HEK293 (cell line): ENCODE results near the gene ARL16.

ENCODE experiments used
- HOXC10 ChIP-seq: sonication (generic); formaldehyde crosslinking; IDR thresholded peaks from 2 replicates; pipeline ENCODE4 v1.8.1; 2023; ENCODE audit warnings: mild to moderate bottlenecking, missing genetic modification reagents
- KLF16 ChIP-seq: fragments of 450-650 bp; formaldehyde crosslinking; IDR thresholded peaks from 2 replicates; pipeline ENCODE4 v1.5.1; 2017; ENCODE audit warnings: missing biosample characterization, missing genetic modification characterization
- PATZ1 ChIP-seq: fragments of 450-650 bp; formaldehyde crosslinking; IDR thresholded peaks from 2 replicates; pipeline ENCODE4 v1.5.1; 2016; ENCODE audit warnings: missing biosample characterization, missing genetic modification characterization
- SCRT2 ChIP-seq: fragments of 450-650 bp; formaldehyde crosslinking; IDR thresholded peaks from 2 replicates; pipeline ENCODE4 v1.5.1; 2016; ENCODE audit warnings: missing biosample characterization, missing genetic modification characterization
- TCF7L2 ChIP-seq: IDR thresholded peaks from 2 replicates; pipeline ENCODE4 v1.6.1; 2011; ENCODE audit warnings: low read depth, mild to moderate bottlenecking, inconsistent platforms, low read length, moderate library complexity, borderline replicate concordance
- TRIM28 ChIP-seq: IDR thresholded peaks from 2 replicates; pipeline ENCODE4 v1.6.1; 2011; ENCODE audit warnings: low read length, control low read depth, borderline replicate concordance
- ZBTB1 ChIP-seq: fragments of 450-650 bp; formaldehyde crosslinking; IDR thresholded peaks from 2 replicates; pipeline ENCODE4 v1.5.1; 2016; ENCODE audit warnings: missing biosample characterization, missing genetic modification characterization
- ZNF112 ChIP-seq: fragments of 450-650 bp; formaldehyde crosslinking; IDR thresholded peaks from 2 replicates; pipeline ENCODE4 v1.5.0; 2017; ENCODE audit warnings: missing biosample characterization, missing genetic modification characterization
- ZNF155 ChIP-seq: fragments of 450-650 bp; formaldehyde crosslinking; IDR thresholded peaks from 2 replicates; pipeline ENCODE4 v1.5.1; 2016; ENCODE audit warnings: missing biosample characterization, missing genetic modification characterization
- ZNF211 ChIP-seq: fragments of 450-650 bp; formaldehyde crosslinking; IDR thresholded peaks from 2 replicates; pipeline ENCODE4 v1.5.1; 2016; ENCODE audit warnings: low read depth, missing biosample characterization, missing genetic modification characterization
- ZNF335 ChIP-seq: fragments of 450-650 bp; formaldehyde crosslinking; conservative IDR thresholded peaks from 2 replicates; pipeline ENCODE4 v1.5.1; 2016; ENCODE audit warnings: missing biosample characterization, missing genetic modification characterization
- ZNF354C ChIP-seq: fragments of 450-650 bp; formaldehyde crosslinking; IDR thresholded peaks from 2 replicates; pipeline ENCODE4 v1.5.1; 2016; ENCODE audit warnings: missing biosample characterization, missing genetic modification characterization, low read depth, borderline replicate concordance
- ZNF404 ChIP-seq: fragments of 450-650 bp; formaldehyde crosslinking; IDR thresholded peaks from 2 replicates; pipeline ENCODE4 v1.5.1; 2017; ENCODE audit warnings: missing biosample characterization, missing genetic modification characterization
- ZNF426 ChIP-seq: fragments of 450-650 bp; formaldehyde crosslinking; IDR thresholded peaks from 2 replicates; pipeline ENCODE4 v1.5.1; 2017; ENCODE audit warnings: missing biosample characterization, missing genetic modification characterization, mild to moderate bottlenecking, inconsistent platforms, moderate library complexity
- ZNF473 ChIP-seq: fragments of 450-650 bp; formaldehyde crosslinking; IDR thresholded peaks from 2 replicates; pipeline ENCODE4 v1.5.1; 2017; ENCODE audit warnings: missing biosample characterization, missing genetic modification characterization
- ZNF501 ChIP-seq: fragments of 450-650 bp; formaldehyde crosslinking; IDR thresholded peaks from 2 replicates; pipeline ENCODE4 v1.5.1; 2016; ENCODE audit warnings: missing biosample characterization, missing genetic modification characterization
- ZNF521 ChIP-seq: fragments of 450-650 bp; formaldehyde crosslinking; IDR thresholded peaks from 2 replicates; pipeline ENCODE4 v1.5.1; 2017; ENCODE audit warnings: missing biosample characterization, mild to moderate bottlenecking, missing genetic modification characterization
- ZNF610 ChIP-seq: fragments of 450-650 bp; formaldehyde crosslinking; IDR thresholded peaks from 2 replicates; pipeline ENCODE4 v1.5.1; 2016; ENCODE audit warnings: missing biosample characterization, missing genetic modification characterization, borderline replicate concordance
- ZNF626 ChIP-seq: fragments of 450-650 bp; sonication (Bioruptor Pico); formaldehyde crosslinking; IDR thresholded peaks from 2 replicates; pipeline ENCODE4 v1.5.1; 2018; ENCODE audit warnings: missing biosample characterization, missing genetic modification characterization, inconsistent platforms
- ZNF639 ChIP-seq: fragments of 450-650 bp; formaldehyde crosslinking; IDR thresholded peaks from 2 replicates; pipeline ENCODE4 v1.5.1; 2016; ENCODE audit warnings: missing biosample characterization, missing genetic modification characterization
- ZSCAN23 ChIP-seq: fragments of 450-650 bp; formaldehyde crosslinking; IDR thresholded peaks from 2 replicates; pipeline ENCODE4 v1.5.1; 2016; ENCODE audit warnings: missing biosample characterization, missing genetic modification characterization
- TF ChIP-seq, protein P1 (sequence below): fragments of 450-650 bp; formaldehyde crosslinking; IDR thresholded peaks from 2 replicates; pipeline ENCODE4 v1.5.1; 2016; ENCODE audit warnings: missing biosample characterization, missing genetic modification characterization
- TF ChIP-seq, protein P2 (sequence below): fragments of 450-650 bp; formaldehyde crosslinking; IDR thresholded peaks from 2 replicates; pipeline ENCODE4; 2016; ENCODE audit warnings: missing biosample characterization, missing genetic modification characterization
- TF ChIP-seq, protein P3 (sequence below): fragments of 450-650 bp; formaldehyde crosslinking; IDR thresholded peaks from 2 replicates; pipeline ENCODE4 v1.5.1; 2016; ENCODE audit warnings: missing biosample characterization, missing genetic modification characterization
- TF ChIP-seq, protein P4 (sequence below): fragments of 450-650 bp; formaldehyde crosslinking; IDR thresholded peaks from 2 replicates; pipeline ENCODE4 v1.5.1; 2017; ENCODE audit warnings: missing biosample characterization, missing genetic modification characterization
- TF ChIP-seq, protein P5 (sequence below): fragments of 450-650 bp; IDR thresholded peaks from 2 replicates; pipeline ENCODE4 v1.5.1; 2018; ENCODE audit warnings: missing biosample characterization, missing genetic modification characterization
- TF ChIP-seq, protein P6 (sequence below): fragments of 450-650 bp; formaldehyde crosslinking; IDR thresholded peaks from 2 replicates; pipeline ENCODE4 v1.5.1; 2016; ENCODE audit warnings: missing biosample characterization, missing genetic modification characterization

ARL16 gene

DNA sequence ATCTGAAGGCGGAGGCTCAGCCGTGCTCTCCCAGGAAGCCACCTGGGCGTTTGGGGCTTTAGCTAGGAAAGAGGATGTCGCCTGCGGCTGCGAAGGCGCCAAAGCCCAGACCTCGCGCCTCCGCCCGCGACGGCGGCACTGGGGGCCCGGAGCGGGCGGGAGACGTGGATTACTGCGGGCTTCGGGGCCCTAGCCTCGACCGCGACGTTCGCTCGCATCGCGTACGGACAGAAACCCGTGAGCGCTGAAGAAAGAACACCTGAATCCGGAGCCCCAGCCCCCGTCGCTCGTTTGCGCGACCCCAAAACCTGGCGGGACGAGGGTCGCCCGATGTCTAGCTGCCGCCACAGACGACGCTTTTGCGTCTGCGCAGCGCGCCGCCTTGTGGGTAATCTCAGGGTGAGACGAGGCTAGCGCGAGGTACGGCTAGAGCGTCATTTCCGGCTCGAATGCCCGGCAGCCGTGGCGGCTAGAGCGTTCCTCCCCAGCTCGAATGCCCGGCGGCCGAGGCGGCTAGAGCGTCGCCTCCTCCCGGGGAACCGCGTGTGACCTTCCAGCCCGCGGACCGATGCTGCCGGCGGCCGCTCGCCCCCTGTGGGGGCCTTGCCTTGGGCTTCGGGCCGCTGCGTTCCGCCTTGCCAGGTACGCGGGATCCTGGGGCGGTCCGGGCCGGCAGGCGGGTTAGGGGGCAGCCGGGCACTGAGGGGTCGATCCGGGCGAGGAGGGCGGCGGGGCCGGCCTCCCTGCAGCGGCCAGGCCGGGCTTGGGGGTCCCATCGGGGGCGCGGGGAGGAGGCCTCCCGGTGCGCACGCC, 19.5 kb upstream of the ARL16 start, which contains the start of gene MRPL12 (continued):
- TF ChIP-seq ZNF211 (tag by site-specific recombination) (no peak), ZNF335 (peak; percentile 94), ZNF426 (tag by site-specific recombination) (no peak), SCRT2 (no peak), ZNF610 (tag by site-specific recombination) (peak; percentile 38; the same call in 1 of the 2 replicates), ZNF155 (tag by site-specific recombination) (no peak), ZNF112 (tag by site-specific recombination) (no peak), TRIM28 (no peak), PATZ1 (tag by site-specific recombination) (peak; percentile 74), ZBTB1 (tag by site-specific recombination) (no peak), HOXC10 (CRISPR knock-in tag) (no peak), ZNF521 (tag by site-specific recombination) (no peak), ZNF639 (tag by site-specific recombination) (peak; percentile 88), ZSCAN23 (tag by site-specific recombination) (no peak), ZNF404 (tag by site-specific recombination) (no peak), KLF16 (tag by site-specific recombination) (peak; percentile 79), ZNF501 (tag by site-specific recombination) (no peak), TCF7L2 (no peak), ZNF354C (tag by site-specific recombination) (no peak), ZNF626 (tag by site-specific recombination) (no peak), ZNF473 (tag by site-specific recombination) (no peak)
- TF ChIP-seq, protein P1, sequence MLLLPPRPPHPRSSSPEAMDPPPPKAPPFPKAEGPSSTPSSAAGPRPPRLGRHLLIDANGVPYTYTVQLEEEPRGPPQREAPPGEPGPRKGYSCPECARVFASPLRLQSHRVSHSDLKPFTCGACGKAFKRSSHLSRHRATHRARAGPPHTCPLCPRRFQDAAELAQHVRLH (tag by site-specific recombination), result 0 out of 2 replicates have a peak, but pooled peaks have one; percentile 38
- TF ChIP-seq, protein P2, sequence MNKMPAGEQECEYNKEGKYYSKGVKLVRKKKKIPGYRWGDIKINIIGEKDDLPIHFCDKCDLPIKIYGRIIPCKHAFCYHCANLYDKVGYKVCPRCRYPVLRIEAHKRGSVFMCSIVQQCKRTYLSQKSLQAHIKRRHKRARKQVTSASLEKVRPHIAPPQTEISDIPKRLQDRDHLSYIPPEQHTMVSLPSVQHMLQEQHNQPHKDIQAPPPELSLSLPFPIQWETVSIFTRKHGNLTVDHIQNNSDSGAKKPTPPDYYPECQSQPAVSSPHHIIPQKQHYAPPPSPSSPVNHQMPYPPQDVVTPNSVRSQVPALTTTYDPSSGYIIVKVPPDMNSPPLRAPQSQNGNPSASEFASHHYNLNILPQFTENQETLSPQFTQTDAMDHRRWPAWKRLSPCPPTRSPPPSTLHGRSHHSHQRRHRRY, result no peak
- TF ChIP-seq, protein P3, sequence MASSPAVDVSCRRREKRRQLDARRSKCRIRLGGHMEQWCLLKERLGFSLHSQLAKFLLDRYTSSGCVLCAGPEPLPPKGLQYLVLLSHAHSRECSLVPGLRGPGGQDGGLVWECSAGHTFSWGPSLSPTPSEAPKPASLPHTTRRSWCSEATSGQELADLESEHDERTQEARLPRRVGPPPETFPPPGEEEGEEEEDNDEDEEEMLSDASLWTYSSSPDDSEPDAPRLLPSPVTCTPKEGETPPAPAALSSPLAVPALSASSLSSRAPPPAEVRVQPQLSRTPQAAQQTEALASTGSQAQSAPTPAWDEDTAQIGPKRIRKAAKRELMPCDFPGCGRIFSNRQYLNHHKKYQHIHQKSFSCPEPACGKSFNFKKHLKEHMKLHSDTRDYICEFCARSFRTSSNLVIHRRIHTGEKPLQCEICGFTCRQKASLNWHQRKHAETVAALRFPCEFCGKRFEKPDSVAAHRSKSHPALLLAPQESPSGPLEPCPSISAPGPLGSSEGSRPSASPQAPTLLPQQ, result peak; percentile 54; the same call in 1 of the 2 replicates
- TF ChIP-seq, protein P4, sequence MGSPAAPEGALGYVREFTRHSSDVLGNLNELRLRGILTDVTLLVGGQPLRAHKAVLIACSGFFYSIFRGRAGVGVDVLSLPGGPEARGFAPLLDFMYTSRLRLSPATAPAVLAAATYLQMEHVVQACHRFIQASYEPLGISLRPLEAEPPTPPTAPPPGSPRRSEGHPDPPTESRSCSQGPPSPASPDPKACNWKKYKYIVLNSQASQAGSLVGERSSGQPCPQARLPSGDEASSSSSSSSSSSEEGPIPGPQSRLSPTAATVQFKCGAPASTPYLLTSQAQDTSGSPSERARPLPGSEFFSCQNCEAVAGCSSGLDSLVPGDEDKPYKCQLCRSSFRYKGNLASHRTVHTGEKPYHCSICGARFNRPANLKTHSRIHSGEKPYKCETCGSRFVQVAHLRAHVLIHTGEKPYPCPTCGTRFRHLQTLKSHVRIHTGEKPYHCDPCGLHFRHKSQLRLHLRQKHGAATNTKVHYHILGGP (tag by site-specific recombination), result no peak
- TF ChIP-seq, protein P5, sequence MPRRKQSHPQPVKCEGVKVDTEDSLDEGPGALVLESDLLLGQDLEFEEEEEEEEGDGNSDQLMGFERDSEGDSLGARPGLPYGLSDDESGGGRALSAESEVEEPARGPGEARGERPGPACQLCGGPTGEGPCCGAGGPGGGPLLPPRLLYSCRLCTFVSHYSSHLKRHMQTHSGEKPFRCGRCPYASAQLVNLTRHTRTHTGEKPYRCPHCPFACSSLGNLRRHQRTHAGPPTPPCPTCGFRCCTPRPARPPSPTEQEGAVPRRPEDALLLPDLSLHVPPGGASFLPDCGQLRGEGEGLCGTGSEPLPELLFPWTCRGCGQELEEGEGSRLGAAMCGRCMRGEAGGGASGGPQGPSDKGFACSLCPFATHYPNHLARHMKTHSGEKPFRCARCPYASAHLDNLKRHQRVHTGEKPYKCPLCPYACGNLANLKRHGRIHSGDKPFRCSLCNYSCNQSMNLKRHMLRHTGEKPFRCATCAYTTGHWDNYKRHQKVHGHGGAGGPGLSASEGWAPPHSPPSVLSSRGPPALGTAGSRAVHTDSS (tag by site-specific recombination), result no peak
- TF ChIP-seq, protein P6, sequence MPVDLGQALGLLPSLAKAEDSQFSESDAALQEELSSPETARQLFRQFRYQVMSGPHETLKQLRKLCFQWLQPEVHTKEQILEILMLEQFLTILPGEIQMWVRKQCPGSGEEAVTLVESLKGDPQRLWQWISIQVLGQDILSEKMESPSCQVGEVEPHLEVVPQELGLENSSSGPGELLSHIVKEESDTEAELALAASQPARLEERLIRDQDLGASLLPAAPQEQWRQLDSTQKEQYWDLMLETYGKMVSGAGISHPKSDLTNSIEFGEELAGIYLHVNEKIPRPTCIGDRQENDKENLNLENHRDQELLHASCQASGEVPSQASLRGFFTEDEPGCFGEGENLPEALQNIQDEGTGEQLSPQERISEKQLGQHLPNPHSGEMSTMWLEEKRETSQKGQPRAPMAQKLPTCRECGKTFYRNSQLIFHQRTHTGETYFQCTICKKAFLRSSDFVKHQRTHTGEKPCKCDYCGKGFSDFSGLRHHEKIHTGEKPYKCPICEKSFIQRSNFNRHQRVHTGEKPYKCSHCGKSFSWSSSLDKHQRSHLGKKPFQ (tag by site-specific recombination), result no peak
